Measurements from ENCODE around the gene KCP. TPM values are rescaled to one million over a fixed set of nuclear protein-coding genes. Genes with fewer than 3 reads are reported as not detected.

The KCP gene
- total and polyA plus RNA-seq, 10 of the 15 experiments (the other 5 are each of a cell fraction or from before 2014, with no cell fraction given), result 0.05 to 7.8 (median 2.5) TPM

- TF ChIP-seq NKRF (conservative IDR thresholded peaks at IDR 0.05) (no peak), CREM (IDR thresholded peaks at IDR 0.05; ENCODE audit: low read depth) (peak; percentile 88), CHD2 (IDR thresholded peaks at IDR 0.05; ENCODE audit: borderline replicate concordance, low read depth, low read length) (0 out of 2 replicates have a peak, but pooled peaks have one; percentile 43), PKNOX1 (IDR thresholded peaks at IDR 0.05) (no peak), STAT3 (IDR thresholded peaks at IDR 0.05; ENCODE audit: low read depth, low read length) (0 out of 2 replicates have a peak, but pooled peaks have one; percentile 73), ETV6 (conservative IDR thresholded peaks at IDR 0.05 in 1 of 2, IDR thresholded peaks at IDR 0.05 in 1 of 2; ENCODE audit: borderline replicate concordance in 1 of 2, low read depth in 1 of 2) (no peak), ATF7 (IDR thresholded peaks at IDR 0.05; ENCODE audit: low read depth) (peak; percentile 69), ATF3 (IDR thresholded peaks at IDR 0.05; ENCODE audit: borderline replicate concordance, extremely low read depth, low read depth, low read length) (no peak), BMI1 (IDR thresholded peaks at IDR 0.05; ENCODE audit: borderline replicate concordance) (0 out of 2 replicates have a peak, but pooled peaks have one; percentile 38), FOS (IDR thresholded peaks at IDR 0.05; ENCODE audit: borderline replicate concordance, extremely low read depth, insufficient read length) (no peak), ZBTB33 (IDR thresholded peaks at IDR 0.05) (no peak), FOXK2 (IDR thresholded peaks at IDR 0.05) (no peak), TAF1 (IDR thresholded peaks at IDR 0.05; ENCODE audit: borderline replicate concordance, low read depth, low read length) (no peak), CBX5 (IDR thresholded peaks at IDR 0.05; ENCODE audit: low read depth) (no peak), SMC3 (IDR thresholded peaks at IDR 0.05; ENCODE audit: borderline replicate concordance, low read length) (no peak; the same call in 1 of the 2 replicates), RELB (IDR thresholded peaks at IDR 0.05; ENCODE audit: low read depth) (peak; percentile 82)
- TF ChIP-seq, protein P1, sequence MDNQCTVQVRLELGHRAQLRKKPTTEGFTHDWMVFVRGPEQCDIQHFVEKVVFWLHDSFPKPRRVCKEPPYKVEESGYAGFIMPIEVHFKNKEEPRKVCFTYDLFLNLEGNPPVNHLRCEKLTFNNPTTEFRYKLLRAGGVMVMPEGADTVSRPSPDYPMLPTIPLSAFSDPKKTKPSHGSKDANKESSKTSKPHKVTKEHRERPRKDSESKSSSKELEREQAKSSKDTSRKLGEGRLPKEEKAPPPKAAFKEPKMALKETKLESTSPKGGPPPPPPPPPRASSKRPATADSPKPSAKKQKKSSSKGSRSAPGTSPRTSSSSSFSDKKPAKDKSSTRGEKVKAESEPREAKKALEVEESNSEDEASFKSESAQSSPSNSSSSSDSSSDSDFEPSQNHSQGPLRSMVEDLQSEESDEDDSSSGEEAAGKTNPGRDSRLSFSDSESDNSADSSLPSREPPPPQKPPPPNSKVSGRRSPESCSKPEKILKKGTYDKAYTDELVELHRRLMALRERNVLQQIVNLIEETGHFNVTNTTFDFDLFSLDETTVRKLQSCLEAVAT (IDR thresholded peaks at IDR 0.05), result 0 out of 2 replicates have a peak, but pooled peaks have one; percentile 28
Observed at GRCh38 chr7:128954830-128955802, 44.6 kb upstream of the KCP start (continued).

All from GM12878 (cell line).